ENCODE data around the gene PCID2.

- TF ChIP-seq, protein P1, sequence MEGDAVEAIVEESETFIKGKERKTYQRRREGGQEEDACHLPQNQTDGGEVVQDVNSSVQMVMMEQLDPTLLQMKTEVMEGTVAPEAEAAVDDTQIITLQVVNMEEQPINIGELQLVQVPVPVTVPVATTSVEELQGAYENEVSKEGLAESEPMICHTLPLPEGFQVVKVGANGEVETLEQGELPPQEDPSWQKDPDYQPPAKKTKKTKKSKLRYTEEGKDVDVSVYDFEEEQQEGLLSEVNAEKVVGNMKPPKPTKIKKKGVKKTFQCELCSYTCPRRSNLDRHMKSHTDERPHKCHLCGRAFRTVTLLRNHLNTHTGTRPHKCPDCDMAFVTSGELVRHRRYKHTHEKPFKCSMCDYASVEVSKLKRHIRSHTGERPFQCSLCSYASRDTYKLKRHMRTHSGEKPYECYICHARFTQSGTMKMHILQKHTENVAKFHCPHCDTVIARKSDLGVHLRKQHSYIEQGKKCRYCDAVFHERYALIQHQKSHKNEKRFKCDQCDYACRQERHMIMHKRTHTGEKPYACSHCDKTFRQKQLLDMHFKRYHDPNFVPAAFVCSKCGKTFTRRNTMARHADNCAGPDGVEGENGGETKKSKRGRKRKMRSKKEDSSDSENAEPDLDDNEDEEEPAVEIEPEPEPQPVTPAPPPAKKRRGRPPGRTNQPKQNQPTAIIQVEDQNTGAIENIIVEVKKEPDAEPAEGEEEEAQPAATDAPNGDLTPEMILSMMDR (IDR thresholded peaks at IDR 0.05) = no peak
- no peak for TF ChIP-seq EZH2 (IDR thresholded peaks at IDR 0.05; ENCODE audit: borderline replicate concordance, insufficient read depth, low read depth, low read length, poor library complexity, severe bottlenecking)
Observed at GRCh38 chr13:113231306-113232207, 23.1 kb upstream of the PCID2 start.
